OCI-LY7 (cell line): ENCODE data around the gene EIF4E. TPM values are rescaled to one million over a fixed set of nuclear protein-coding genes. Genes with fewer than 3 reads are reported as not detected.

Source experiments
- Bru-seq: library from RNA; stranded (reverse); fragments of 400-500 nt; gene quantifications from one replicate; lab custom pipeline; 2021; lab: Mats Ljungman, UMichigan
- BruChase-seq, 2 experiments: library from RNA; stranded (reverse); fragments of 400-500 nt; gene quantifications; one replicate each; lab custom pipeline; 2021; lab: Mats Ljungman, UMichigan
- BruUV-seq: library from RNA; stranded (reverse); fragments of 400-500 nt; replicated peaks from 2 replicates; lab custom pipeline; 2021; lab: Mats Ljungman, UMichigan
- CTCF ChIA-PET: fragments of 300-600 bp; sonication (Branson Sonifier 250); formaldehyde crosslinking; loops from one replicate; lab custom pipeline; 2022; ENCODE audit warnings: antibody characterized with exemption; ENCODE audit not compliant: unreplicated experiment; lab: Charles Lee
- POLR2A ChIA-PET: fragments of 300-600 bp; sonication (Branson Sonifier 250); formaldehyde crosslinking; loops from one replicate; lab custom pipeline; 2022; ENCODE audit warnings: antibody characterized with exemption; lab: Charles Lee
- DNase-seq: peaks from one replicate; pipeline ENCODE4 v3.0.0-alpha.2; 2015; ENCODE audit warnings: low spot score
- H2AFZ ChIP-seq: fragments of 200-600 bp; sonication (generic), shearing (Covaris generic); 2 replicates; pipeline ENCODE4 v1.6.1; 2014; ENCODE audit warnings: mild to moderate bottlenecking, antibody characterized with exemption, low read length, moderate library complexity
- H3K27ac ChIP-seq: fragments of 200-600 bp; sonication (generic); 2 replicates; pipeline ENCODE4 v1.5.1; 2014; ENCODE audit warnings: mixed run types, low read depth, mild to moderate bottlenecking, moderate library complexity, low read length, inconsistent platforms; ENCODE audit not compliant: poor library complexity, severe bottlenecking
- H3K36me3 ChIP-seq: fragments of 200-600 bp; sonication (generic); 2 replicates; pipeline ENCODE4 v1.6.1; 2014; ENCODE audit warnings: mild to moderate bottlenecking, antibody characterized with exemption, low read length, moderate library complexity, mixed read lengths; ENCODE audit not compliant: insufficient read depth
- H3K4me1 ChIP-seq: fragments of 200-600 bp; sonication (generic); 2 replicates; pipeline ENCODE4 v1.5.1; 2014; ENCODE audit warnings: mild to moderate bottlenecking, low read length; ENCODE audit not compliant: insufficient read depth, poor library complexity, severe bottlenecking
- H3K4me2 ChIP-seq: fragments of 200-600 bp; sonication (generic); 2 replicates; pipeline ENCODE4 v1.6.1; 2014; ENCODE audit warnings: mild to moderate bottlenecking, low read length
- H3K4me3 ChIP-seq: fragments of 200-600 bp; sonication (generic); 2 replicates; pipeline ENCODE4 v1.5.1; 2014; ENCODE audit warnings: mild to moderate bottlenecking, low read depth, low read length; ENCODE audit not compliant: poor library complexity, severe bottlenecking
- H3K79me2 ChIP-seq: fragments of 200-600 bp; sonication (generic); 2 replicates; pipeline ENCODE4 v1.6.1; 2016; ENCODE audit warnings: low read depth, mild to moderate bottlenecking, low read length, moderate library complexity, mixed read lengths; ENCODE audit not compliant: insufficient read depth
- H3K9me2 ChIP-seq: fragments of 200-600 bp; sonication (generic); 2 replicates; pipeline ENCODE4 v1.6.1; 2016; ENCODE audit warnings: mild to moderate bottlenecking, low read length, mixed read lengths; ENCODE audit not compliant: insufficient read depth
- H3K9me3 ChIP-seq: fragments of 200-600 bp; sonication (generic); 2 replicates; pipeline ENCODE4 v1.6.1; 2014; ENCODE audit warnings: mild to moderate bottlenecking, mixed run types, low read length, mixed read lengths
- H4K20me1 ChIP-seq: fragments of 200-600 bp; sonication (generic); 2 replicates; pipeline ENCODE4 v1.6.1; 2014; ENCODE audit warnings: mild to moderate bottlenecking, antibody characterized with exemption, low read length, moderate library complexity, mixed read lengths; ENCODE audit not compliant: insufficient read depth
- CTCF ChIP-seq: fragments of 200-600 bp; sonication (generic); conservative IDR thresholded peaks from 2 replicates; pipeline ENCODE4 v1.5.1; 2014; ENCODE audit warnings: mild to moderate bottlenecking, antibody characterized with exemption, low read length, moderate library complexity, mixed read lengths
- EZH2phosphoT487 ChIP-seq: fragments of 200-600 bp; sonication (generic); IDR thresholded peaks from 2 replicates; pipeline ENCODE4 v1.6.1; 2018; ENCODE audit warnings: low read depth, borderline replicate concordance, mild to moderate bottlenecking, mixed run types, antibody characterized with exemption, low read length, moderate library complexity, mixed read lengths
- intact Hi-C: fragments of 100-400 bp; cut with micrococcal nuclease; formaldehyde crosslinking; loops from one replicate; pipeline ENCODE4 v1.10.0; 2022; ENCODE audit not compliant: unreplicated experiment
- long read RNA-seq: library from polyadenylated mRNA; stranded (forward); transcript quantifications from one replicate; pipeline ENCODE4 v2.0.0, GENCODE V29; 2022
- total RNA-seq, 2 experiments: library from RNA; depleted of rRNA in 1 of 2; stranded (reverse); fragments of >200 nt in 1 of 2; shearing (Covaris generic) in 1 of 2; gene quantifications; 2 replicates each; pipeline ENCODE4 v1.2.3, GENCODE V29; 2014 to 2022

The EIF4E gene
- 136 and 152 TPM in 2 replicates for total RNA-seq (2014; rRNA removed; shearing (Covaris generic))
- 143 and 160 TPM in 2 replicates for total RNA-seq (2022)
- Bru-seq, nascent RNA: percentile 94 among the genes with signal in this experiment
- BruChase-seq, experiment 1, labeled RNA remaining after a 6-hour chase: percentile 91 among the genes with signal in this experiment
- BruChase-seq, experiment 2, labeled RNA remaining after a 2-hour chase: percentile 93 among the genes with signal in this experiment
- long read RNA-seq, full-length matches to known transcripts: 336 of 369 reads
- long read RNA-seq, partial matches to known transcripts: 15 of 369 reads
- long read RNA-seq, other reads (novel, unspliced or antisense): 18 of 369 reads

GRCh38 chr4:98928505-98929340 is at the start of gene EIF4E:
Gene EIF4E, minus strand, starts transcription at chr4:98929133. Its CDS starts 21 bp downstream, at chr4:98929112.
- ChIA-PET POLR2A (interaction anchor here (0.5 to 3.9 kb wide), 10 partner anchors 12 to 680 kb away, joined by 3 to 15 read pairs (median 5); partner anchors contain the start of gene METAP1), CTCF (interaction anchor here (0.7 kb wide), 1 partner anchor 522 kb away, joined by 3 read pairs; no protein-coding TSS in a partner anchor)
- Histone ChIP-seq H3K9me3 (peaks cover 21% of the 10 kb centered on the region; the same call in 1 of the 2 replicates), H3K9me2 (no peaks in the 10 kb centered on the region), H3K36me3 (peaks cover 38% of the 10 kb centered on the region), H3K4me1 (peaks cover 32% of the 10 kb centered on the region), H2AFZ (peak within 1 kb of the TSS; percentile 93), H3K79me2 (peaks cover 52% of the 10 kb centered on the region), H4K20me1 (peaks cover 22% of the 10 kb centered on the region; the same call in 1 of the 2 replicates), H3K27ac (peak within 1 kb of the TSS; percentile 83), H3K4me2 (peak within 1 kb of the TSS; percentile 93), H3K4me3 (peak within 1 kb of the TSS; percentile 88)
- no peak for TF ChIP-seq EZH2phosphoT487
- peak; percentile 45 for TF ChIP-seq CTCF
- intact Hi-C loops: loop anchor here (1.0 to 5.0 kb wide), 6 partner anchors 67 to 1022 kb away; partner anchors contain the start of genes ADH5, DAPP1, H2AZ1 and METAP1
- DNase-seq: peak; percentile 99
- BruUV-seq: no TSS peak

- Histone ChIP-seq H3K4me1 (no peaks in the 10 kb centered on the region), H3K27ac (no peak overlapping the region), H3K9me2 (no peaks in the 10 kb centered on the region), H3K36me3 (no peaks in the 10 kb centered on the region), H3K79me2 (no peaks in the 10 kb centered on the region), H3K4me3 (no peak overlapping the region), H2AFZ (no peak overlapping the region), H3K9me3 (no peaks in the 10 kb centered on the region), H3K4me2 (no peak overlapping the region), H4K20me1 (no peaks in the 10 kb centered on the region)
- TF ChIP-seq EZH2phosphoT487: no peak
- no peak for TF ChIP-seq CTCF
- BruUV-seq: no TSS peak
- DNase-seq: no peak
- CTCF ChIA-PET: no interaction called here
- intact Hi-C loops: no loop called here
- POLR2A ChIA-PET: interaction anchor here (0.5 to 0.7 kb wide), 4 partner anchors 17 to 586 kb away, joined by 3 to 5 read pairs (median 3); no protein-coding TSS in a partner anchor
Observed at GRCh38 chr4:98977557-98977956, 48.6 kb upstream of the EIF4E start.
